Upper lobe of left lung (tissue), 6 donors: ENCODE data around the gene TAF8. TPM values are rescaled to one million over a fixed set of nuclear protein-coding genes. Genes with fewer than 3 reads are reported as not detected.

Experiments used
- ATAC-seq, 2 donors: fragments of 200-7000 bp; cut with Tn5 transposase; one replicate each; pipeline ENCODE4 v1.9.1; 2022; ENCODE audit warnings: mild to moderate bottlenecking in 2 of 2, moderate library complexity in 2 of 2; ENCODE audit not compliant: low FRiP score in 2 of 2
- DNase-seq, 2 donors: peaks; one replicate each; pipeline ENCODE4 v3.0.0-alpha.2; 2019 to 2020
- H3K27ac ChIP-seq, 4 donors: fragments of 200-600 bp; sonication (generic); one replicate each; pipeline ENCODE4 v1.5.1; 2016 to 2019
- H3K27me3 ChIP-seq, 4 donors: fragments of 200-600 bp; sonication (generic); one replicate each; pipeline ENCODE4 v1.5.1; 2017 to 2019
- H3K36me3 ChIP-seq, 4 donors: fragments of 200-600 bp; sonication (generic); one replicate each; pipeline ENCODE4 v1.5.1; 2016 to 2019
- H3K4me1 ChIP-seq, 4 donors: fragments of 200-600 bp; sonication (generic); one replicate each; pipeline ENCODE4 v1.5.1; 2018 to 2019
- H3K4me3 ChIP-seq, 4 donors: fragments of 200-600 bp; sonication (generic); one replicate each; pipeline ENCODE4 v1.5.1; 2017 to 2019; ENCODE audit warnings: mild to moderate bottlenecking in 2 of 4, moderate library complexity in 1 of 4
- H3K9me3 ChIP-seq, 4 donors: fragments of 200-600 bp; sonication (generic); one replicate each; pipeline ENCODE4 v1.5.1; 2018 to 2019
- CTCF ChIP-seq, 6 experiments: fragments of 450-650 bp in 4 of 6; fragments of 200-600 bp in 2 of 6; sonication (generic) in 2 of 6; IDR thresholded peaks; one replicate each; pipeline ENCODE4 v1.5.1; 2016 to 2019; ENCODE audit warnings: antibody characterized with exemption in 6 of 6
- EP300 ChIP-seq, 4 donors: sonication (generic); formaldehyde crosslinking; IDR thresholded peaks; one replicate each; pipeline ENCODE4 v1.5.1; 2017; ENCODE audit warnings: antibody characterized with exemption in 4 of 4, control low read depth in 2 of 4
- POLR2A ChIP-seq, 4 donors: fragments of 450-650 bp; IDR thresholded peaks; one replicate each; pipeline ENCODE4 v1.5.1; 2016 to 2017; ENCODE audit warnings: antibody characterized with exemption in 4 of 4, mild to moderate bottlenecking in 2 of 4
- POLR2AphosphoS5 ChIP-seq, 2 donors: sonication (generic); formaldehyde crosslinking; IDR thresholded peaks; one replicate each; pipeline ENCODE4 v1.5.1; 2017; ENCODE audit warnings: antibody characterized with exemption in 2 of 2
- WGBS, 2 donors: methylation state at CpG; one replicate each; pipeline ENCODE4 v1.1.5; 2017 to 2018; 5-methylcytosine and 5-hydroxymethylcytosine counted together
- total RNA-seq, 6 donors: library from RNA; depleted of rRNA in 4 of 6; stranded (reverse); fragments of >200 nt in 4 of 6; gene quantifications; one replicate each; pipeline versions ENCODE4 v1.1.0 to v1.2.1, GENCODE V29; 2016 to 2021
- donor health status: DM: no; HTN: no; CAD: no; lungs with moderate emphysema.
- donor health status: DM: no; HTN: yes; CAD: no; lungs with severe emphysema.

TAF8 gene
- total RNA-seq, 6 donors from 2014 or later = 23.0 to 67.1 (median 34.4) TPM

GRCh38 chr6:42071881-42072583 is 21.7 kb downstream of the TAF8 start:
- H3K4me3 ChIP-seq = no peak overlapping the region
- H3K4me1 ChIP-seq = peaks cover 0 to 5% (median 1%) of the 10 kb centered on the region in 4 donors
- DNase-seq (no peak), ATAC-seq (no peak)
- 73 to 79% methylated on average over 6 of the region's 6 CpGs for WGBS, 2 donors
- TF ChIP-seq POLR2AphosphoS5 (IDR thresholded peaks at IDR 0.05) = no peak
- no peak for TF ChIP-seq EP300 (IDR thresholded peaks at IDR 0.05)
- no peak for TF ChIP-seq CTCF (IDR thresholded peaks at IDR 0.05)
- no peak for TF ChIP-seq POLR2A (IDR thresholded peaks at IDR 0.05)
- no peaks in the 10 kb centered on the region for H3K27me3 ChIP-seq
- no peak overlapping the region for H3K27ac ChIP-seq
- peaks cover 40 to 87% (median 73%) of the 10 kb centered on the region in 4 donors for H3K36me3 ChIP-seq
- no peaks in the 10 kb centered on the region for H3K9me3 ChIP-seq

- no peaks in the 10 kb centered on the region for H3K27me3 ChIP-seq
- peaks cover 36 to 87% (median 73%) of the 10 kb centered on the region in 4 donors for H3K36me3 ChIP-seq
- WGBS, 2 donors = 88 to 89% methylated on average over 2 of the region's 2 CpGs
Observed at GRCh38 chr6:42073287-42073686, 23.0 kb downstream of the TAF8 start.

GRCh38 chr6:42075159-42075838 is 25.0 kb downstream of the TAF8 start:
- DNase-seq (peak in 1 of 2 donors; percentile 78), ATAC-seq (peak; percentile 66 to 85)
- Histone ChIP-seq H3K9me3 (no peaks in the 10 kb centered on the region), H3K27ac (no peak overlapping the region), H3K4me3 (no peak overlapping the region), H3K27me3 (no peaks in the 10 kb centered on the region), H3K4me1 (peaks cover 0 to 5% (median 1%) of the 10 kb centered on the region in 4 donors), H3K36me3 (peaks cover 22 to 84% (median 68%) of the 10 kb centered on the region in 4 donors)
- WGBS, 2 donors = 39 to 40% methylated on average over 7 of the region's 7 CpGs
- TF ChIP-seq POLR2AphosphoS5 (IDR thresholded peaks at IDR 0.05) (no peak), CTCF (IDR thresholded peaks at IDR 0.05) (peak; percentile 53 to 88 (median 77)), EP300 (IDR thresholded peaks at IDR 0.05) (no peak)

More at GRCh38 chr6:42073287-42073686, 23.0 kb downstream of the TAF8 start:
- H3K4me1 ChIP-seq = peaks cover 0 to 5% (median 1%) of the 10 kb centered on the region in 4 donors
- H3K27ac ChIP-seq = no peak overlapping the region
- ATAC-seq (no peak), DNase-seq (no peak)
- no peak overlapping the region for H3K4me3 ChIP-seq
- H3K9me3 ChIP-seq = no peaks in the 10 kb centered on the region
- no peak for TF ChIP-seq POLR2AphosphoS5 (IDR thresholded peaks at IDR 0.05)
- no peak for TF ChIP-seq CTCF (IDR thresholded peaks at IDR 0.05)
- no peak for TF ChIP-seq EP300 (IDR thresholded peaks at IDR 0.05)

GRCh38 chr6:42078386-42078785 is 28.1 kb downstream of the TAF8 start:
- DNase-seq = no peak

More at GRCh38 chr6:42078386-42078785, 28.1 kb downstream of the TAF8 start:
- Histone ChIP-seq H3K4me3 (no peak overlapping the region), H3K27me3 (no peaks in the 10 kb centered on the region), H3K9me3 (no peaks in the 10 kb centered on the region), H3K36me3 (peaks cover 7 to 67% (median 51%) of the 10 kb centered on the region in 4 donors), H3K4me1 (peaks cover 0 to 5% (median 1%) of the 10 kb centered on the region in 4 donors), H3K27ac (no peak overlapping the region)
- ATAC-seq = no peak
- TF ChIP-seq EP300 (IDR thresholded peaks at IDR 0.05) = no peak
- no peak for TF ChIP-seq POLR2A (IDR thresholded peaks at IDR 0.05)
- no peak for TF ChIP-seq POLR2AphosphoS5 (IDR thresholded peaks at IDR 0.05)
- TF ChIP-seq CTCF (IDR thresholded peaks at IDR 0.05) = no peak
- 90 to 95% methylated on average over 11 of the region's 11 CpGs for WGBS, 2 donors
